ENCODE measurements around the gene SMAD2. TPM values are rescaled to one million over a fixed set of nuclear protein-coding genes. Genes with fewer than 3 reads are reported as not detected.

The SMAD2 gene
- polyA plus RNA-seq, 4 donors: 83.4 to 96.7 (median 84.5) TPM

DNA sequence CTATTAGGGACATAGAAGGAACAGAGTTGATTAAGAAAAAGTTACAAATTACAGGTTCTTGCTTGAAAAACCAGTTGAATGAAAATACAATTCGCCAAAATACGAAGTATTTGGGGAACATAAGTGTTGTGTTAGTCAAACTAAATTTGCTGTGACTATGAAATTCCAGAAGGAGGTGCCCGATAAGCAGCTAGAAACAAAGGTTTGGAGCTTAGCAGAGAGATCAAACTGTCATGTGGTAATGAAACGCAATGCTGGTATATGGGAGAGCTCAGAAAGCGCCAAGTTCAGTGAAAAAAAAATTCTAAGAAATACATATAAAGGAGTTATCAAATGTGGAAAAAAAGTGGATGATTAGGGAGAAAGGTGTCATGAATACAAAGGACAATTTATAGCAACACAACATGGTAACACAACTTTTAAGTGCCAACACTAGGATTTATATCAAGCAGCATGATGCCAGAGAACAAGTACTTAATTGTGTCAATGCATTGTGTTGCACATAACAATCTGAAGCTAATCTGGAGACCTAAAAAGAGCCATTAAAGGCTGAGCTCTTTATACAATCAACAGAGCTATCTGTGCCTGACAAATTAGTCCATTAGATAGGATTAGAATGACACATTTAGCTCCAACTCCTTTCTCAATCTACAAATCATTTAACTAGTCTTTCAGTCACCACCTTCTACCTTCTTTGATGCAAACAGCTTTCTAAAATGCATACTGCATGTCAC lies 31.2 kb downstream of the SMAD2 start:
- DNase-seq (ENCODE audit: low read depth in 4 of 4, low spot score in 2 of 4): no peak

DNA sequence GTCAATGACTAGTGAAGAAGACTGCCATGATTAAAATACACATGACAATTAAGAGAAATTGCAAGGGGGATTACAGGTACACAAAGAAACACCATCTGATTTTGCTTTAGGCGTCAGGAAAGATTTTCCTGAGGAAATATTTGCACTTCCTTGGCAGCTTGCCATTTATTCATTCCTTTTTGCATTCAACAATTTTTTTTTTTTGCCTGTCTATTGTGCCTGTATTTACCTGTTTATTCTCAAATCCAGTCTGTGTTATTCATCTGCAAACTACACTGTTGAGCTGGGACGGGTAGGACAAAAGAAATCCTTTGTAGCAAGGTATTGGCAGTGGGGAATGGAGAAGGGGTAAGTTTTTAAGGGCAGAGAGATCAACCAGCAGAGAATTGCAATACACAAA lies 31.8 kb downstream of the SMAD2 start:
- no peak for DNase-seq (ENCODE audit: low read depth in 4 of 4, low spot score in 2 of 4)

DNA sequence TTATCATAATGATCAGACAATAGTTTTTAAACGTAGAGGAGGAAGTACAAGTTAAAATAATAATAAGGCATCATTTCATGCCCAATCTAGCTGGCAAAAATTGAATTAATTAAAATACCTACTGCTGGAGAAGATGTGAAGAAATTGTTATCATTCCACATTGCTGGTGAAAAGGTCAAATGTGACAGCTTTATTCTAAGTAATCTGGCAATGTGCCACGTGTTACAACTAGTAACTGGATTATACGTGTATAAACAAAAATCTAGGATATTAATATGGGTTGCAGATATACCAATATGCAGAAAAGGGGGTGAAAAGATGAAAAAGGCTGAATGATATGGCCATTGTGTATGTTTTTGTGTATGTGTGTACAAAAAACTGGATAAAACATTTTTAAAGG lies 32.4 kb downstream of the SMAD2 start:
- no peak for DNase-seq (ENCODE audit: low read depth in 4 of 4, low spot score in 2 of 4)

DNA sequence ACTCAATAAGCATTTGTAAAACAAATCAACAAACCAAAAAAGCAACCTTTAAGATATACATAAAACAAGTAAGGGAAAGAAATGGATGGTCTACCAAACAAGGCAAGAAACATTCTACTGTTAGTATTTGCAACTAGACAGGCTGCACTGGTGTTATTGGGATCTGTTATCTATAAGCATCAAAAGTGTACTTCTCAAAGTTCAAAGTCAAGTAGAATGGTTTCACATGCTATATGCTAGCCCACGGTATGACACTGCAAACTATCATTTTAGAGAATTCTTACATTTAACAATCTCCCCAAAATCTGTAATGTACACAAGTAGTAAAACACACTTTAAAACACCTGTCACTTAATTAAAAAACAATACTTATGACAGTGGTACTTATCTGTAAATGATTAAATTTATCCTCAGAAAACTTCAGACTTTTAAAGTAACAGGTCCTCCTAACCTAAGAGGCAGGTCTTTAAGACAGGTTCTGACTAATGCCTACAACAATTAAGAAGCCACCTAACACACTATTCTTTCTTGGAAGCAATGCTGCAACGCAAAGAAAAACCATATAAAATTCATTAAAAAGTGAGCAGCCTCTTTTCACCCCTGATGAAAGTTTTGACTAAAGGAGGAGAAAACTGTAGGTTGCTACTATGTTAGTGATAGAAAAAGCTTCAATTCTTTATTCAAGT lies 34.8 kb downstream of the SMAD2 start:
- DNase-seq (ENCODE audit: low read depth in 4 of 4, low spot score in 2 of 4): no peak

DNA sequence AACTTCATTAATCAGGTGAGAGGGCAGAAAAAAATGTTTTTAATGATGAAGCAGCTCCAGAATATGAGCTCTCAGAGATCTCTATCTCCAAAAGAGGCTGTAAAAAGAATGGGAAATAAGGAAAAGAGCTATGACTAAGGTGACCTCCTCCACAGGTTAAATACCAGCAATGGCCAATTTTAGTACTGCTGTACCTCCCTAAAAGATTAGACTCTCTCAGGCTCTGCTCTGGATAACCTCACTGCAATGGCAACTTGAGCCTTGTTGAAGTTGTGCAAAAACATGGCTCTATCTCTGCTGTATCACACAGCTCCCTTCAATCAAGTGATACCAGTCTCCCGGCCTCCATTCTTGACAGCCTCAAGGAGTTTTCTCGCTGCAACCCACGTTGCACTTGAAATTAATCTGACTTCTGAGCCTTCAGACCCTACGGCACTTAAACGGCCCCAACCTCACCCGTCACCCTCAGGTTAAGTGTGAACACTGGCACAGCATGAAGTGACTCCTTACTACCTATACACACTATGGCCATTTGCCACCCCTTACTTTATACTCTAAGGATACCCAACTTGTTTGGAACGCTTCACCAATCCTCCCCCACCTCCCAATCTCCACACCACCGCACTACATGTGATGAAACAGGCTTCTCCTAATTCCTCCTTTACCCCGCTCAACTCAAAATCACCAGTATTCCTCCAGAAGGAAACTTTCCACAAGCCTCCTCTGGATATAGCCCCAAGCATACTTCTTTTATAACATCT lies 36.3 kb downstream of the SMAD2 start:
- no peak for DNase-seq (ENCODE audit: low read depth in 4 of 4, low spot score in 2 of 4)

DNA sequence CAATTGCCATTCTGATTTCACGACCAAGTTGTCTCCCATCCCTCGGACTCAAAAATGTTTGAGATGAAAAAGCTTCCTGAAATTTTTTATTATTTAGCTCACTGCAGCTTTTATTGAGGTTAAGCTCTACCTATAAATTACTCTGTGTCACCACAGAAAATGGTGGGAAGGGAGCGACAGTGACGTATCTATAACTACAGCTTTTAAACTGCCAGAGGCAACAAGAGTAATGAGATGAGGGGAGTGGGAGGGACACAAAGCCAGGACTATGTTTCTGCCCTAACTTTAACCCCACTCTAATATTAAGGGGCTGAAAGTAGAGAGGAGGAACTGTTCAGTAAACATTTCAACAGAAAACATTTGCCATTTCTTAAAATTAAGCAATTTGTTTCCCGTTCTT lies 37.4 kb downstream of the SMAD2 start:
- DNase-seq (ENCODE audit: low read depth in 4 of 4, low spot score in 2 of 4): peak in 3 of 4 donors; percentile 22 to 49 (median 45)

DNA sequence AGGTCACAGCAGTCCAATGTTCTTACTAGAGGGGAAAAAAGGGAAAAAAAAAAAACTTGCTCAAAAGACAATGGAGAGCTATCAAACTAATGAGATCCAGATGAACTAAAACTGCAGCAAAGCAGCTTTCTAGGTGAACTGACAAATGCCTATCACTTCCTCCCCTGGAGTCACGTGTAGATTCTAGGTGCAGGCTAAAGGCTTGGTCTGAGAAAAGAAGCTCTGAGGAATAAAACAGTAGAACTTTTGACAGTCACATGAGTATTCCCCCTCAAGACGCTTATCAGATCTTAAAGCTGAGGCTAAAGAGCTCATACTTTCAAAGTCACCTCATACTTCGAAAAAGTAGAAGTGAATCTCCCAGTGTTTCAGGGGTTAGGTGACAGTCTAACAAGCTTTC lies 42.3 kb downstream of the SMAD2 start:
- no peak for DNase-seq (ENCODE audit: low read depth in 4 of 4, low spot score in 2 of 4)

DNA sequence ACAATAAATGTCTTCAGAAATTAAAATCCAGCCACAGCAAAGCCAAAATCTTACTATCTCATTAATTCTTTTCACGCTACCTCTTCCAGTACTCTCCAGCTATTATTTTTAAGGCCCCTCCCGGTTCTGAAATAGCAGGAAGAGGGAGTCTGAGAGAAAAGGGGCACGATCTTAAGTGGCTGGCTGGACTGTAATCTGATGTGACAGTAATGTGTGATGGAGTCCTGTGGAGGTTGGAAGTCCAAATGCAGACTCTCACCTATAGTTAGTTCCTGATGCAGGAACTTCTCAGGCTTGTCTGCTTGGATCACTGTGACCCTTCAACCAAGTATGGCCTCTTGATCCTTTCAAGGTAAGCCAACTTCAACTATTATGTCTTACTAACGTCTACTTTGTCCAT lies 43.2 kb downstream of the SMAD2 start:
- no peak for DNase-seq (ENCODE audit: low read depth in 4 of 4, low spot score in 2 of 4)

DNA sequence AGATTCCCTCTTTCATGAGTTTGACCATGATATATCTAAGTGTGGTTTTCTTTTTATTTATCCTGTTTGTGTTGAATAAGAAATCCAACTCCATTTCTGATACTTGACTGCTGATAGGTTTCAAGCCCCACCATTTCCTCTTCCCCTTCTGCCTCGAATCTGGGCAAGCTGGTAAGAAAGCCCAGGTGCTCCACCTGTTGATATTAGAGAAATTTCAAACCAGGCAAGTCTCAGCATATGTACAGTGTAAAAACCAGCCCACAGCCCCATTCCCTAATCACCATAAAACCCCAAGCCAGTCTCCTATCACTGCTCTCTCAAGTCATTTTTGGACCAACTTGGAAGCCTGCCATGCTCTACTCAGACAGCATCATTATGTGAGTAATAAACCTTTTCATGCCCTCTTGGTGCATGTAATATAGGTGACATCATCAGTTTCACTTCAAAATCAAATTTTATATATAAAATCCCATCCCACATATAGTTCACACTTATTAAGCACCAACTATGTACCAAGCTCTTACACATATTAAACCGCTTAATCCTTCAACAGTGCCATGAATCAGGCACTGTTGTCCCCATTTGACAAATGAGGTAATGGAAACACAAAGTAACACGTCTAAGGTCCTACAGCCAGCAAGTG lies 46.6 kb downstream of the SMAD2 start:
- no peak for DNase-seq (ENCODE audit: low read depth in 4 of 4, low spot score in 2 of 4)

DNA sequence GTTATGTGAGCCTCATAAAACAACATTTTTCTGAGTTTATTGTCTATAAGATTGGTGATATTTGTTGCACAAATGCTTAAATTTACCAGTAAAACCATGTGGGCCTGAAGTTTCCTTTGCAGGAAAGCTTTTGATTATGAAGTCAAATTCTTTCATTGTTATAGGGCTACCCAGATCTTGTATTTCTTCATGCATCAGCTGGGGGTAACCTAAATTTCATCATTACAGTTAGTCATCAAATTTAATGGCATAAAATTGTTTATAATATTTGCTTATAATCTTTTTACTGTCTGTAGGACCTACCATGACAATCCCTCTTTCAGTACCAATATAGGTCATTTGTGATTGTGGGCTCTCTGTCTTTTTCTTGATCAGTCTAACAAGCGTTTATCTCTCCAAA lies 47.8 kb downstream of the SMAD2 start:
- DNase-seq (ENCODE audit: low read depth in 4 of 4, low spot score in 2 of 4): no peak

DNA sequence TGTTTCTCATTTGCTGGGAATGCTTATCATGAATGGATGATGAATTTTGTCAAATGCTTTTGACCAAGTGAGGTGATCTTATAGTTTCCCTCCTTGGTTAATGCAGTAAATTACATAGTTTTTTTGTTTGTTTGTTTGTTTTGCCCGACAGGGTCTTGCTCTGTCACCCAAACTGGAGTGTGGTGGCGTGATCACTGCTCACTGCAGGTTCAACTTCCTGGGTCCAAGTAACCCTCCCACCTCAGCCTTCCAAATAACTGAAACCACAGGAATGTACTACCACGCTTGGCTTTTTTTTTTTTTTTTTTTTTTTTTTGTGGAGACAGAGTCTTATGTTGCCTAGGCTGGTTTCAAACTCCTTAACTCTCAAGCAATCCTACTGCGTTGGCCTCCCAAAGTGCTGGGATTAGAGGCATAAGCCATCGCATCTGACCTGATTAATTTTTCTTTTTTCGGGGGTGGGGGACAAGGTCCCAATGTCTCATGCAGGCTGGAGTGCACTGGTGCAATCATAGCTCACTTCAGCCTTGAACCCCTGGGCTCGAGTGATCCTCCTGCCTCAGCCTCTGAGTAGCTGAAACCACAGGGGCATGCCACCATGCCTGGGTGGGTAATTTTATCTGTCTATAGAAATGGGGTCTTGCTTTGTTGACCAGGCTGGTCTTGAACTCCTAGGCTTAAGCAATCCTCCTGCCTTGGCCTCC lies 48.6 kb downstream of the SMAD2 start:
- DNase-seq (ENCODE audit: low read depth in 4 of 4, low spot score in 2 of 4): no peak

DNA sequence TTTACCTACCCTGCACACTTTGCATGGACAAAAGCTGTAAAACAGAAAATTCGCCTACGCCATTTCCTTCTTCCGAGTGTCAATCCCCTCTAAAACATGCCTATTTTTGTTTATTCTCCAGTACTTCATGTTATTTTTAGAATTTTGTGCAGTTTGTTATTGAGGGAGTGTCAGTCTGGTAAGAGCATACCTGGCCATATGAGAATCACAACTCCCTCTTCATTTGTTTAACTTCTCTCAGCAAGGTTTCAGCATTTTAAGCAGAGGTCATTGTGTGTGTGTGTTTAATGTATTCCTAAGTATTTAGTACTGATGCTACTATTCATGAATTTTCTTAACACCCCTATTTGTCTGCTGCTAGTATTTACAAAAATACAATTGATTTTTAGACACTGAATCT lies 49.4 kb downstream of the SMAD2 start:
- no peak for DNase-seq (ENCODE audit: low read depth in 4 of 4, low spot score in 2 of 4)

DNA sequence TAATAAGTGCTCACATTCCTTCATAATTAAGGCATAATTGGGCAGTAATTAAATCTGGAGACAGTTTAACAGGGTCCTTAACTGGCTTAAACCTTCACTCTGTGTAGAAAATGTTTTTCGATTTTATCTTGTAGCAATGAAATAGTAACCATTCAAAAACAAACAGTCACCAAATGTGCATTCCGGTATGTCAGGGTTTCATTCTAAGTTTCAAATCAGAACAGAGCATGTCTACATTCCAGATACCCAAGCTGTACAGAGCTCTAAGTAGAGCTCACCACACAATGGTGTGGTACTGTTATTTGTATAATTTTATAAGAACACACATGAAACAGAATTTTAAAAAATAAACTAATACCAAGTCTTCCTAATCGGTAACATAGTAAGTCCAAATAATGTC lies 52.6 kb downstream of the SMAD2 start:
- DNase-seq (ENCODE audit: low read depth in 4 of 4, low spot score in 2 of 4): no peak

DNA sequence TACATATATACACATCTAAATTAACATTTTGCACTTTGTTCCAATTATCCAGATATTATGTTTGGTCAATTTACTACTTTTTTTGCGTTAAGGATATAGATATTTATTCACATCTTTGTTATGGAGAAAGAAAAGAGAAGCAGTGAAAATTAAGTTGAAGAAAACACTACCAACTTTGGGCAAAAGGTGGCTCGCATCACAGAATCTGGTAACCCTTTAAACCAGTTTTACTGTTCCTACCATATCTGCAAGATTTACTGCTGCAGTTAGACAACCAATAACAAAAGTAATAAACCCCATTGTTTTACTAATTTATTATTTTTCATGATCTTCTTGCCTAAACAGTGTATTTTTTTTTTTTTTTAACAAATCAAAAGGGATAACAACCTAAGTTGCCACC lies 53.6 kb downstream of the SMAD2 start:
- no peak for DNase-seq (ENCODE audit: low read depth in 4 of 4, low spot score in 2 of 4)

DNA sequence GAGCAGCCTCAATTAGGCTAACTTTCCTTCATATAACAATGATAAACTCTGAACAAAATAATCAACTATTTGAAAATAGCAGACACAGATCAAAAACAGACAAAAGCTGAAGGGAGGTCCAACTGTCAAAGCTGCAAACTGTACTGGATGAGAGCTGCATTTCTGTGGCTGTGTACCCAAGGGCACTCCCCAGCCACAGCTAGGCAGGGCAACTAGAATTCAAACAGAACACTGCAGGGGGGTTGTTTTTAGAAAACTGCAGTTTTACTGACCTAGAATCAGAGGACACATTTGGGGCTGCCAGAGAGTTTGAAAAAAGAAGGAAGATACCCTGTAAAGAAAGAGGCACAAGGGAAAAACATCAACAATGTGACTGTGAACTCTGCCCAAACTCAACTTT lies 56.8 kb downstream of the SMAD2 start:
- no peak for DNase-seq (ENCODE audit: low read depth in 4 of 4, low spot score in 2 of 4)

DNA sequence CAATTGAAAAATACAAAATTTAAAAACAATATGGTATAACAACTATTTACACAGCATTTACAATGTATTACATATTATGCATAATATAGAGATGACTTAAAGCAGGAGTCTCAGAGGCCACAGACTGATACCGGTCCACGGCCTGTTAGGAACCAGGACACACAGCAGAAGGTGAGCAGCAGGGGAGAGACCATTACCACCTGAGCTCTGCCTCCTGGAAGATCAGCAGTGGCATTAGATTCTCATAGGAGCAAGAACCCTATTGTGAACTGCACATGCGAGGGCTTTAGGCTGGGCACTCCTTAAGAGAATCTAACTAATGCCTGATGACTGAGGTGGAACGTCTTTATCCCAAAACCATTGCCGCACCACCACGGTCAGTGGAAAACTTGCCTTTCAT lies 58.0 kb downstream of the SMAD2 start:
- DNase-seq (ENCODE audit: low read depth in 4 of 4, low spot score in 2 of 4): no peak

DNA sequence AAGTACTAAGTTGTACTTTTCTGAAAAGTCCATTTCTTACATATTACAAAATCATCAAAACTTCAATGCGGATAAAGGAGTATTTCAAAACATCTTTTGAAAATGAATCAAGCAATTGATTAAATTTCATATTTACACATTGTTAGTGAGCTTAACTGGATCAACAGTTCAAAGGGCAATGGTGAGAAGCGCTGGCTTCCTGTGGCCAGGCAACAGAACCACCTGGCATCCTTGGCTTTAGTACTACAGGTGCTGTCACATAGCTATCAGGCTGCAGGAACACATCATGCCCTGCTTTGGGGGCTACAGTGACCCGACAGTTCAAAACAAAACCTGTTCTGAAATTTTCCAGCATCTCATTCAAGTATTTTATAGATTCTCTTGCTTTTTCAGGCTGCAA lies 59.2 kb downstream of the SMAD2 start:
- DNase-seq (ENCODE audit: low read depth in 4 of 4, low spot score in 2 of 4): no peak

DNA sequence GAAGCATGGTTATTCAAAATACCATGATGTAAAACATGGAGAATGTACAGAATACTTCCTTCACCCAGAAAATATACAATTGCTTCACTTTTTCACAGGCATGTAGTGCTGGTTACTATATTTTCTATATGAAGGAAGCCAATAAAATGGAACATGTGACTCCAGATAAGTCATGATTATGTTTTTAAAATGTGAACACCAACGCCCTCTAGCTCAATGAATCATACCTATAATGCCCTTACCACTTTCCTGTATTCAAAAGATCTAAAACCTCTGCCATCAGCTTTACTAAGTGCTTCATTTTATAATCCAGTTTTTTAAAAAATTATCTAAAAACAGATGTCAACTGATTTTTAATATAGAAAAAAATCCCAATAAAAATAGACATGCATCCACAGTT lies 59.9 kb downstream of the SMAD2 start:
- no peak for DNase-seq (ENCODE audit: low read depth in 4 of 4, low spot score in 2 of 4)

DNA sequence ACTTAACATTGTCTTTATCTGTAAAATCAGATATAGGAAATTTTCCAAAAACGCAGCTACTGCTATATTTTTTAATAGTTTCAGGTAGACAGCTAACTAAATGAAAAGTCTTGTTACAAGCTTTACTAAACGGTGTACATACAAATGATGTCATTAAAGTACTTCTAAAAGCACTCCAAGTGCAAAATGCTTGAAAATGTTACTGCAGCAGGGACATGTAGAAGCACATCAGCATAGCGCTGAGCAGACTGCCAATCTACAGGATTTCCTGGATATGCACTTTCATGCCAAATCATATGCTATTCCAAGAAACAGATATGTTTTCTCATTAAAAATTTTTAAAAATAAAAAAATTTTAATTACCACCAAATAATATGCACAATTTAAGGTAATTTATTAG lies 61.7 kb downstream of the SMAD2 start:
- DNase-seq (ENCODE audit: low read depth in 4 of 4, low spot score in 2 of 4): no peak

DNA sequence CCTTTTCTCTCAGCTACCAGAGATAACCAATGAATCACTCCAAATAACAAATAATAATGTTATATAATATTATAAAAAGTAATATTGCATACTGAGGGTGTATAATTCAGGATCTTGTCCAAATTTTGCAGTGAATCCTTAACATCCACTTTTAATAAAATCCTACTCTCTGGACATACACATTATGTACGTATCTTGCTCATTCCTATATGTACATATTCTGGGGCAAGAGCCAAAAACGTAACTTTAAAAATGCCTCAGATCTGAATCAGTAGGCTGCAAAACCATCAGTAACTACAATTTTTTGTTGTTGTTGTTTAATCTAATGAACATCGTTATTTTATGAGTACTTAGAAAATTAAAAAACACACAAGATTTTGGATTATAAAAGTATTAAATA lies 65.3 kb downstream of the SMAD2 start:
- DNase-seq (ENCODE audit: low read depth in 4 of 4, low spot score in 2 of 4): no peak

DNA sequence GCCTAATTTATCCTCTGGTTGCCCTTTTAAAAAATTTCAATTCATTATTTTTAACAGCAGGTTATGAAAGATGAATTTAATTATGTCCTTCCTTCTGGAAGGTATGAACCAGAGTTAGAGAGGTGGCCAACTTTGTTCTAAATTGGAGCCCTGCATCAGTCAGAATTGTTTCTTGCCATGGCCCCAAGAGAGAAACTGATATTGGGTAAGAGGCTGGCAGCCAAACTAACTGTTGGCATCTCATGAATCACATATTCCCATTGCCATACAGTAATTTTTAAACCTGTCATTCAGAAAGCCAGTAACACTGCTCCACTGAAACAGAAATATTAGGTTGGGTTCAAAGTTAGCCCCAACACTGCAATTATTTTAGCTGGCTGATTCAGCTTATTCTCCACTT lies 67.4 kb downstream of the SMAD2 start:
- DNase-seq (ENCODE audit: low read depth in 4 of 4, low spot score in 2 of 4): no peak
